HepG2 (cell line): Measurements from ENCODE around the gene PPP2R2C. TPM values are rescaled to one million over a fixed set of nuclear protein-coding genes. Genes with fewer than 3 reads are reported as not detected.

ENCODE experiments used
- ATAC-seq: fragments of 200-7000 bp; cut with Tn5 transposase; 3 replicates; pipeline ENCODE4 v1.9.1; 2020; ENCODE audit warnings: mild to moderate bottlenecking, moderate library complexity
- BruUV-seq: library from RNA; stranded (reverse); fragments of 400-500 nt; replicated peaks from 2 replicates; lab custom pipeline; 2021; lab: Mats Ljungman, UMichigan
- CTCF ChIA-PET: fragments of 300-600 bp; formaldehyde crosslinking; extraction: SDS; loops from one replicate; lab custom pipeline; 2021; ENCODE audit warnings: low total read pairs, inconsistent platforms, low intra/inter-chr PET ratio; lab: Yijun Ruan, JAX
- POLR2A ChIA-PET: fragments of 350-600 bp; sonication (Branson Sonifier 250); formaldehyde crosslinking; loops from one replicate; lab custom pipeline; 2020; ENCODE audit warnings: antibody characterized with exemption, inconsistent platforms; lab: Yijun Ruan, JAX
- DNase-seq: peaks from one replicate; pipeline ENCODE4 v3.0.0-alpha.2; 2015; ENCODE audit warnings: low spot score
- FAIRE-seq: peaks from 3 replicates; lab custom pipeline; 2011; peaks lifted over from hg19 to GRCh38; lab: Jason Lieb, UNC
- H2AFZ ChIP-seq: one replicate; pipeline ENCODE4 v1.6.1; 2011; ENCODE audit warnings: low read length, inconsistent platforms
- H3K27ac ChIP-seq: fragments of 300-600 bp; 3 replicates; pipeline ENCODE4 v1.8.0; 2011; ENCODE audit warnings: mixed run types, mild to moderate bottlenecking, mixed read lengths, low read length, inconsistent platforms; ENCODE audit not compliant: insufficient read depth; ENCODE audit errors: extremely low read length
- H3K27me3 ChIP-seq, 2 experiments: fragments of 200-600 bp in 1 of 2; 2 replicates in 1 of 2; 3 replicates in 1 of 2; pipeline versions ENCODE4 v1.6.0 to v1.8.0; 2011; ENCODE audit warnings: low read length in 2 of 2, mild to moderate bottlenecking in 2 of 2, moderate library complexity in 2 of 2, inconsistent platforms in 1 of 2; ENCODE audit not compliant: insufficient read depth in 2 of 2, control insufficient read depth in 1 of 2
- H3K36me3 ChIP-seq, 2 experiments: fragments of 200-600 bp in 1 of 2; replicated peaks in 1 of 2; 2 replicates in 1 of 2; 3 replicates in 1 of 2; pipeline versions ENCODE4 v1.5.1 to v1.8.0; 2011; ENCODE audit warnings: low read length in 2 of 2, inconsistent platforms in 1 of 2; ENCODE audit not compliant: insufficient read depth in 2 of 2, control insufficient read depth in 1 of 2
- H3K4me1 ChIP-seq: 2 replicates; pipeline ENCODE4 v1.5.1; 2012; ENCODE audit warnings: low read length, inconsistent platforms; ENCODE audit not compliant: insufficient read depth
- H3K4me2 ChIP-seq: 2 replicates; pipeline ENCODE4 v1.6.0; 2011; ENCODE audit warnings: low read depth, low read length, inconsistent platforms
- H3K4me3 ChIP-seq, 3 experiments: fragments of 200-600 bp in 1 of 3; sonication (generic), shearing (Covaris generic) in 1 of 3; replicated peaks in 1 of 3; 2 replicates each; pipeline ENCODE4 v1.5.1; 2011 to 2016; ENCODE audit warnings: low read length in 3 of 3, inconsistent platforms in 2 of 3, low read depth in 2 of 3, mild to moderate bottlenecking in 2 of 3, control low read depth in 1 of 3, mixed read lengths in 1 of 3; ENCODE audit not compliant: insufficient read depth in 1 of 3
- H3K79me2 ChIP-seq: one replicate; pipeline ENCODE4 v1.6.1; 2011; ENCODE audit warnings: low read length, inconsistent platforms; ENCODE audit not compliant: insufficient read depth
- H3K9ac ChIP-seq: 2 replicates; pipeline ENCODE4 v1.6.0; 2011; ENCODE audit warnings: mild to moderate bottlenecking, low read depth, low read length, inconsistent platforms; ENCODE audit not compliant: insufficient read depth
- H3K9me3 ChIP-seq: 2 replicates; pipeline ENCODE4 v1.5.1; 2012; ENCODE audit warnings: mild to moderate bottlenecking, low read length
- H4K20me1 ChIP-seq: 2 replicates; pipeline ENCODE4 v1.6.0; 2011; ENCODE audit warnings: inconsistent platforms, mild to moderate bottlenecking, low read length, moderate library complexity; ENCODE audit not compliant: insufficient read depth
- CBX5 ChIP-seq: sonication (generic); formaldehyde crosslinking; IDR thresholded peaks from 2 replicates; pipeline ENCODE4 v1.4.0; 2020; ENCODE audit warnings: missing genetic modification reagents, borderline replicate concordance
- SIN3B ChIP-seq: fragments of 150-350 bp; IDR thresholded peaks from 2 replicates; pipeline ENCODE4 v1.6.1; 2014; ENCODE audit warnings: low read length
- TCF7 ChIP-seq: sonication (generic); IDR thresholded peaks from 2 replicates; pipeline ENCODE4 v1.6.1; 2016; ENCODE audit warnings: antibody characterized with exemption, low read depth
- ZNF136 ChIP-seq: sonication (generic); formaldehyde crosslinking; IDR thresholded peaks from 2 replicates; pipeline ENCODE4 v1.8.1; 2022; ENCODE audit warnings: low read depth, mild to moderate bottlenecking, moderate library complexity, missing genetic modification reagents
- ZNF20 ChIP-seq: sonication (generic); formaldehyde crosslinking; IDR thresholded peaks from 2 replicates; pipeline ENCODE4 v1.4.0; 2020; ENCODE audit warnings: mild to moderate bottlenecking, moderate library complexity, missing genetic modification reagents
- ZNF367 ChIP-seq: sonication (generic); formaldehyde crosslinking; IDR thresholded peaks from 2 replicates; pipeline ENCODE4 v1.4.0; 2020; ENCODE audit warnings: missing genetic modification reagents, borderline replicate concordance
- ZNF501 ChIP-seq: sonication (generic); formaldehyde crosslinking; IDR thresholded peaks from 2 replicates; pipeline ENCODE4 v1.5.1; 2020; ENCODE audit warnings: mild to moderate bottlenecking, moderate library complexity, missing genetic modification reagents
- ZNF580 ChIP-seq: IDR thresholded peaks from 2 replicates; pipeline ENCODE4 v1.6.1; 2016; ENCODE audit warnings: low read depth, borderline replicate concordance
- ZNF75D ChIP-seq: sonication (generic); formaldehyde crosslinking; IDR thresholded peaks from 2 replicates; pipeline ENCODE4 v1.8.1; 2023; ENCODE audit warnings: missing genetic modification reagents, mild to moderate bottlenecking, borderline replicate concordance
- WGBS: methylation state at CpG from one replicate; pipeline ENCODE4 v1.1.6; 2017; ENCODE audit warnings: low lambda C conversion rate; 5-methylcytosine and 5-hydroxymethylcytosine counted together
- in situ Hi-C: cut with HindIII; loops from 2 replicates; pipeline ENCODE4 v1.10.0; 2017; ENCODE audit warnings: low pct_unique_long_range_greater_than_20kb; ENCODE audit not compliant: extremely low pct_ligation_motif_present
- intact Hi-C: fragments of 100-400 bp; cut with micrococcal nuclease; formaldehyde crosslinking; loops from one replicate; pipeline ENCODE4 v1.10.0; 2022; ENCODE audit not compliant: unreplicated experiment
- polyA plus RNA-seq, 8 experiments: library from polyadenylated mRNA; depleted of rRNA in 3 of 8; stranded (reverse) in 7 of 8; unstranded in 1 of 8; fragments of >200 nt; fragmentation: Illumina TruSeq in 4 of 8; extraction: Trizol in 4 of 8; gene quantifications; 2 replicates each; pipeline versions ENCODE4 v1.2.1 to v1.2.3, GENCODE V29; 2011 to 2016; ENCODE audit warnings: low read depth in 4 of 8, missing spikeins in 1 of 8, mixed read lengths in 1 of 8; ENCODE audit not compliant: insufficient read depth in 1 of 8
- total RNA-seq, 5 experiments: library from RNA; depleted of rRNA; stranded (reverse); fragments of >200 nt; fragmentation: Illumina TruSeq; extraction: Trizol; gene quantifications; 2 replicates each; pipeline ENCODE4 v1.2.3, GENCODE V29; 2016; ENCODE audit warnings: low read depth in 1 of 5
- TF ChIP-seq, protein P1 (sequence below): sonication (generic); formaldehyde crosslinking; IDR thresholded peaks from 2 replicates; pipeline ENCODE4 v1.5.0; 2020; ENCODE audit warnings: mild to moderate bottlenecking, missing genetic modification reagents, borderline replicate concordance
- TF ChIP-seq, protein P2 (sequence below): sonication (generic); formaldehyde crosslinking; IDR thresholded peaks from 2 replicates; pipeline ENCODE4 v1.8.0; 2022; ENCODE audit warnings: mild to moderate bottlenecking, missing genetic modification reagents, borderline replicate concordance
- TF ChIP-seq, protein P3 (sequence below): sonication (generic); formaldehyde crosslinking; IDR thresholded peaks from 2 replicates; pipeline ENCODE4 v1.5.0; 2020; ENCODE audit warnings: missing genetic modification reagents

Gene PPP2R2C
- total and polyA plus RNA-seq, 2 of the 13 experiments (the other 11 are each of a cell fraction or from before 2014, with no cell fraction given): 0.60 to 8.6 TPM

DNA sequence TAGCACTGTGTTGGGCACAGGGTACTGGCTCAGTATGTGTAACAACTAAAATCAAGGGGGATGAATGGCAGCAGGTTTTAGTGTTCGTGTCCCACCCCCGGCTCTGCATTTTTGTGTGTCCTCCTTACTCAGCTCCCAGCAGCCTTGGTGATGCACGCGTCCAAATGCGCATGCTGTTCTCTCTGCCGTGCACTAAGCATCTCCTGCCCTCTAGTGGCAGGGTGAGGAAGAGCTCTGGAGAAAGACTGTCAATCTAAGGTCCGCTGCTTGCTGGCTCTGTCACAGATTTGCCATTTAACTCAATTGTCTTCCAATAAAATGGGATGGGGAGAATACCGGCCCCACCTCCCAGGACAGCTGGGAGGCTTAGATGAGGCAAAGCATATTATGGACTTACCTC lies 141.4 kb downstream of the PPP2R2C start (continued):
- TF ChIP-seq, protein P1, sequence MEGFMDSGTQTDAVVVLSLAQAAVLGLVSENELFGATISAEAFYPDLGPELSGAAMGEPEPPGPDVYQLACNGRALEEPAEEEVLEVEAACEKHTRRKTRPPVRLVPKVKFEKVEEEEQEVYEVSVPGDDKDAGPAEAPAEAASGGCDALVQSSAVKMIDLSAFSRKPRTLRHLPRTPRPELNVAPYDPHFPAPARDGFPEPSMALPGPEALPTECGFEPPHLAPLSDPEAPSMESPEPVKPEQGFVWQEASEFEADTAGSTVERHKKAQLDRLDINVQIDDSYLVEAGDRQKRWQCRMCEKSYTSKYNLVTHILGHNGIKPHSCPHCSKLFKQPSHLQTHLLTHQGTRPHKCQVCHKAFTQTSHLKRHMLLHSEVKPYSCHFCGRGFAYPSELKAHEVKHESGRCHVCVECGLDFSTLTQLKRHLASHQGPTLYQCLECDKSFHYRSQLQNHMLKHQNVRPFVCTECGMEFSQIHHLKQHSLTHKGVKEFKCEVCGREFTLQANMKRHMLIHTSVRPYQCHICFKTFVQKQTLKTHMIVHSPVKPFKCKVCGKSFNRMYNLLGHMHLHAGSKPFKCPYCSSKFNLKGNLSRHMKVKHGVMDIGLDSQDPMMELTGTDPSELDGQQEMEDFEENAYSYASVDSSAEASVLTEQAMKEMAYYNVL (CRISPR knock-in tag): no peak
- TF ChIP-seq ZNF75D (CRISPR knock-in tag) (no peak), ZNF501 (peak; percentile 92), CBX5 (no peak), ZNF20 (CRISPR knock-in tag) (no peak), ZNF367 (CRISPR knock-in tag) (no peak), ZNF580 (CRISPR knock-in tag) (no peak)
- TF ChIP-seq, protein P2, sequence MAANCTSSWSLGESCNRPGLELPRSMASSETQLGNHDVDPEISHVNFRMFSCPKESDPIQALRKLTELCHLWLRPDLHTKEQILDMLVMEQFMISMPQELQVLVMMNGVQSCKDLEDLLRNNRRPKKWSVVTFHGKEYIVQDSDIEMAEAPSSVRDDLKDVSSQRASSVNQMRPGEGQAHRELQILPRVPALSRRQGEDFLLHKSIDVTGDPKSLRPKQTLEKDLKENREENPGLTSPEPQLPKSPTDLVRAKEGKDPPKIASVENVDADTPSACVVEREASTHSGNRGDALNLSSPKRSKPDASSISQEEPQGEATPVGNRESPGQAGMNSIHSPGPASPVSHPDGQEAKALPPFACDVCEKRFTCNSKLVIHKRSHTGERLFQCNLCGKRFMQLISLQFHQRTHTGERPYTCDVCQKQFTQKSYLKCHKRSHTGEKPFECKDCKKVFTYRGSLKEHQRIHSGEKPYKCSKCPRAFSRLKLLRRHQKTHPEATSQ (CRISPR knock-in tag): no peak

DNA sequence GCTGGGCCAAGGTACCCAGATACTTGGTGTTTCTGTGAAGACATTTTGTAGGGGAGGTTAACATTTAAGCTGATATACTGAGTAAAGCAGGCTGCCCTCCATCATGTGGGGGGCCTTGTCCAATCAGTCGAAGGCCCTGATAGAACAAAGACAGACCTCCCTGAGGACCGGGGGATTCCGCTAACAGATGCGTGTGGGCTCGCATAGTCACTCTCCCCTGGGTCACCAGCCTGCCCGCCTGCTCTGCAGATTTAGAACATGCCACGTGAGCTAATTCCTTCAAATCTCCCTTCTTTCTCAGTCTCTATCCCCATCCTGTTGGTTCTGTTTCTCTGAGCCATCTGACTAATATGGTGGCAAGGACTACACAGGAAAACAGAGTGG lies 142.0 kb downstream of the PPP2R2C start:
- Histone ChIP-seq H3K27me3 (peaks cover 0 to 18% of the 10 kb centered on the region in 2 experiments; a peak in 4 of 5 replicates), H3K36me3 (no peaks in the 10 kb centered on the region), H2AFZ (no peak overlapping the region), H3K4me3 (no peak overlapping the region), H3K9me3 (no peaks in the 10 kb centered on the region), H3K4me1 (peaks cover 50% of the 10 kb centered on the region), H3K27ac (no peak overlapping the region), H3K9ac (no peak overlapping the region), H4K20me1 (no peaks in the 10 kb centered on the region), H3K79me2 (no peaks in the 10 kb centered on the region), H3K4me2 (no peak overlapping the region; the same call in 1 of the 2 replicates)
- no peak for DNase-seq
- in situ Hi-C loops: loop anchor here (10.0 kb wide), 1 partner anchor 214 kb away; no protein-coding TSS in a partner anchor
- CTCF ChIA-PET: interaction anchor here (0.6 to 7.9 kb wide), 5 partner anchors 13 to 79 kb away, joined by 3 to 66 read pairs (median 13); no protein-coding TSS in a partner anchor
- 88% methylated on average over 7 of the region's 7 CpGs for WGBS
- no peak for ATAC-seq
- BruUV-seq: no TSS peak
- FAIRE-seq: no peak
- POLR2A ChIA-PET: interaction anchor here (1.0 to 1.9 kb wide), 4 partner anchors 22 to 244 kb away, joined by 3 to 9 read pairs (median 3); partner anchors contain the start of genes MAN2B2 and WFS1
- intact Hi-C loops: no loop called here
- TF ChIP-seq TCF7 (no peak), ZNF136 (CRISPR knock-in tag) (no peak), SIN3B (no peak)
- TF ChIP-seq, protein P3, sequence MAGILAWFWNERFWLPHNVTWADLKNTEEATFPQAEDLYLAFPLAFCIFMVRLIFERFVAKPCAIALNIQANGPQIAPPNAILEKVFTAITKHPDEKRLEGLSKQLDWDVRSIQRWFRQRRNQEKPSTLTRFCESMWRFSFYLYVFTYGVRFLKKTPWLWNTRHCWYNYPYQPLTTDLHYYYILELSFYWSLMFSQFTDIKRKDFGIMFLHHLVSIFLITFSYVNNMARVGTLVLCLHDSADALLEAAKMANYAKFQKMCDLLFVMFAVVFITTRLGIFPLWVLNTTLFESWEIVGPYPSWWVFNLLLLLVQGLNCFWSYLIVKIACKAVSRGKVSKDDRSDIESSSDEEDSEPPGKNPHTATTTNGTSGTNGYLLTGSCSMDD (CRISPR knock-in tag): no peak
